ENCODE data around the gene TBX1.

GRCh38 chr22:19805821-19806212 is 45.2 kb downstream of the TBX1 start:
- TF ChIP-seq CTCF (optimal IDR thresholded peaks at IDR 0.05 in 1 of 3, IDR thresholded peaks at IDR 0.05 in 1 of 3, conservative IDR thresholded peaks at IDR 0.05 in 1 of 3; ENCODE audit: extremely low read depth in 1 of 3, insufficient read depth in 2 of 3, low read length in 3 of 3) (no peak), EZH2 (IDR thresholded peaks at IDR 0.05; ENCODE audit: low read length) (no peak)

Data from keratinocyte (primary cell).